T-cell (primary cell): ENCODE measurements around the gene ZNF341. TPM values are rescaled to one million over a fixed set of nuclear protein-coding genes. Genes with fewer than 3 reads are reported as not detected.
A peak's percentile ranks its signal among the peaks of the same experiment; 100 is the strongest.

Experiments
- ATAC-seq, 4 experiments: fragments of 200-7000 bp in 3 of 4; fragments of 150-1000 bp in 1 of 4; cut with Tn5 transposase; replicated peaks in 1 of 4; 1 replicate in 3 of 4; 2 replicates in 1 of 4; pipeline ENCODE4 v1.10.0; 2021; ENCODE audit warnings: moderate library complexity in 3 of 4, mild to moderate bottlenecking in 2 of 4, moderate number of reproducible peaks in 1 of 4
- CTCF ChIA-PET, 2 donors: fragments of 300-600 bp; sonication (Branson Sonifier 250); formaldehyde crosslinking; loops; one replicate each; lab custom pipeline; 2022; ENCODE audit warnings: antibody characterized with exemption in 2 of 2; lab: Charles Lee
- POLR2A ChIA-PET, 2 donors: fragments of 300-600 bp; sonication (Branson Sonifier 250); formaldehyde crosslinking; loops; one replicate each; lab custom pipeline; 2022; ENCODE audit warnings: antibody characterized with exemption in 2 of 2; lab: Charles Lee
- DNase-seq, 35 experiments: peaks; one replicate each; pipeline versions ENCODE4 v3.0.0 to v3.0.0-alpha.2; 2013 to 2023
- H3K27ac ChIP-seq: one replicate; pipeline ENCODE4 v1.5.1; 2013; ENCODE audit warnings: low read length
- H3K27me3 ChIP-seq, 2 experiments: replicated peaks in 1 of 2; 1 replicate in 1 of 2; 2 replicates in 1 of 2; pipeline versions ENCODE4 v1.6.1 to v1.7.0; 2013; ENCODE audit warnings: low read length in 1 of 2, mixed read lengths in 1 of 2; ENCODE audit not compliant: control insufficient read depth in 2 of 2, insufficient read depth in 2 of 2; ENCODE audit errors: extremely low read depth in 1 of 2
- H3K36me3 ChIP-seq, 2 donors: 1 replicate in 1 of 2; 2 replicates in 1 of 2; pipeline versions ENCODE4 v1.6.1 to v1.7.0; 2013; ENCODE audit warnings: low read length in 1 of 2; ENCODE audit not compliant: control insufficient read depth in 2 of 2, insufficient read depth in 1 of 2; ENCODE audit errors: extremely low read depth in 1 of 2
- H3K4me1 ChIP-seq, 2 experiments: 1 replicate in 1 of 2; 2 replicates in 1 of 2; pipeline versions ENCODE4 v1.6.1 to v1.7.0; 2013; ENCODE audit warnings: low read length in 2 of 2, mixed read lengths in 1 of 2; ENCODE audit not compliant: insufficient read depth in 2 of 2, control insufficient read depth in 1 of 2; ENCODE audit errors: extremely low read depth in 1 of 2
- H3K4me3 ChIP-seq, 2 donors: 1 replicate in 1 of 2; 2 replicates in 1 of 2; pipeline versions ENCODE4 v1.5.1 to v1.7.0; 2013; ENCODE audit warnings: mild to moderate bottlenecking in 2 of 2, low read length in 1 of 2, moderate library complexity in 1 of 2; ENCODE audit not compliant: control insufficient read depth in 1 of 2; ENCODE audit errors: extremely low read depth in 1 of 2
- H3K9me3 ChIP-seq: 2 replicates; pipeline ENCODE4 v1.7.0; 2013
- H3K27ac Mint-ChIP-seq, 2 donors: one replicate each; pipeline ENCODE4 v1.8.0; 2020 to 2021; ENCODE audit warnings: mild to moderate bottlenecking in 2 of 2, mixed read lengths in 2 of 2
- H3K27me3 Mint-ChIP-seq, 2 donors: one replicate each; pipeline ENCODE4 v1.8.0; 2021 to 2022; ENCODE audit warnings: mixed read lengths in 2 of 2
- H3K36me3 Mint-ChIP-seq: one replicate; pipeline ENCODE4 v1.8.0; 2021; ENCODE audit warnings: mixed read lengths
- H3K4me1 Mint-ChIP-seq, 3 donors: one replicate each; pipeline ENCODE4 v1.8.0; 2020 to 2022; ENCODE audit warnings: mixed read lengths in 3 of 3, mild to moderate bottlenecking in 1 of 3
- H3K4me3 Mint-ChIP-seq, 3 donors: one replicate each; pipeline ENCODE4 v1.8.0; 2020 to 2022; ENCODE audit warnings: mild to moderate bottlenecking in 3 of 3, mixed read lengths in 3 of 3, moderate library complexity in 3 of 3
- H3K9me3 Mint-ChIP-seq, 3 donors: one replicate each; pipeline ENCODE4 v1.8.0; 2020 to 2022; ENCODE audit warnings: mixed read lengths in 3 of 3
- WGBS: methylation state at CpG from one replicate; pipeline ENCODE4 v1.1.5; 2013; ENCODE audit warnings: missing lambda C conversion rate; ENCODE audit not compliant: insufficient coverage; 5-methylcytosine and 5-hydroxymethylcytosine counted together
- total RNA-seq, 35 experiments: library from RNA in 6 of 35; stranded (reverse) in 6 of 35; fragments of 120-200 nt in 1 of 35; gene quantifications; one replicate each; pipeline versions ENCODE4 v1.2.1 to v1.2.4 and lab custom pipeline; 2013 to 2026

ZNF341 gene
- total RNA-seq, 5 donors from 2014 or later (not counting 1 experiment from before 2014, with no cell fraction given): 4.0 to 6.1 (median 5.6) TPM

DNA sequence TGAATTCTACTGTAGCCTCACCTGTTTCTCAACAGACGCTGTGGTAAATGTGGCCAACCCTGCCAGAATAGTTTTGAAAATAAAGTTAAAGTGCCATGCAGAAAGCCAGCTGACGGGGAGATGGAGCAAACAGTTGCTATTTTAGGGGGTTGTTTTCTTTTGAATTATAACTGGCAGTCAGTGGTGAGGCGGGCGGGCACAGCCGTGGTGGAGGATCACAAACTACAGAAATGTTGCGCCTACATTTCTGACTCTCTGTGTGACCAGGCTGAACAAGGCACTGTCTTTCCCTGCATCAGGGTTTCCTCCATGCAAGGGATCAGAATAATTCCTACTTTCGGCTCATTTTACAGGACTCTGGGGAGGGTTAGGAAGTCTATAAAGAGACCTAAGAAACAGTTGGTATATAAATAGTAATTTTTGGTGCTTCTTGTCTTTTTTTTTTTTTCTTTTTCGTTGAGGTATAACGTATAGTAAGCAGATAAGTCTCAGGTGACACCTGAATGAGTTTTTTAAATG, 96.6 kb downstream of the ZNF341 start:
- no peak for DNase-seq
- ChIA-PET POLR2A (interaction anchor here in 1 of 2 donors (0.6 to 0.8 kb wide), 2 partner anchors 8 to 297 kb away, joined by 3 read pairs; no protein-coding TSS in a partner anchor), CTCF (no interaction called here)
- H3K27me3 ChIP-seq: no peaks in the 10 kb centered on the region
- peak overlapping the region in 1 of 2 donors; percentile 68 for H3K27ac Mint-ChIP-seq
- H3K9me3 ChIP-seq: no peaks in the 10 kb centered on the region
- 92% methylated on average over 7 of the region's 9 CpGs for WGBS
- H3K36me3 Mint-ChIP-seq: peaks cover 32% of the 10 kb centered on the region
- no peaks in the 10 kb centered on the region for H3K9me3 Mint-ChIP-seq
- H3K4me1 ChIP-seq: peaks cover 4 to 37% of the 10 kb centered on the region in 2 experiments
- H3K4me3 Mint-ChIP-seq: no peak overlapping the region
- H3K27ac ChIP-seq: no peak overlapping the region
- peaks cover 0 to 5% of the 10 kb centered on the region in 2 donors for H3K36me3 ChIP-seq
- ATAC-seq: no peak
- no peak overlapping the region for H3K4me3 ChIP-seq
- H3K27me3 Mint-ChIP-seq: no peaks in the 10 kb centered on the region
- H3K4me1 Mint-ChIP-seq: peaks cover 79 to 85% (median 82%) of the 10 kb centered on the region in 3 donors

GRCh38 chr20:33828967-33829560, 97.3 kb downstream of the ZNF341 start:
- Histone ChIP-seq H3K27ac (no peak overlapping the region), H3K4me1 (peaks cover 4 to 36% of the 10 kb centered on the region in 2 experiments), H3K36me3 (peaks cover 0 to 2% of the 10 kb centered on the region in 2 donors), H3K4me3 (no peak overlapping the region), H3K9me3 (no peaks in the 10 kb centered on the region), H3K27me3 (no peaks in the 10 kb centered on the region)
- Mint-ChIP-seq H3K36me3 (peaks cover 36% of the 10 kb centered on the region), H3K27me3 (no peaks in the 10 kb centered on the region), H3K4me3 (no peak overlapping the region), H3K27ac (peak overlapping the region; percentile 11 to 64), H3K4me1 (peaks cover 83 to 86% (median 86%) of the 10 kb centered on the region in 3 donors), H3K9me3 (no peaks in the 10 kb centered on the region)
- POLR2A ChIA-PET: interaction anchor here in 1 of 2 donors (0.6 kb wide), 1 partner anchor 76 kb away, joined by 3 read pairs; no protein-coding TSS in a partner anchor
- CTCF ChIA-PET: no interaction called here
- DNase-seq (no peak), ATAC-seq (no peak)
- no CpG with 5 or more reads among the region's 3 CpGs for WGBS

- H3K36me3 ChIP-seq: peaks cover 0 to 2% of the 10 kb centered on the region in 2 donors
- no peaks in the 10 kb centered on the region for H3K27me3 Mint-ChIP-seq
- H3K27ac ChIP-seq: no peak overlapping the region
- H3K4me1 ChIP-seq: peaks cover 4 to 33% of the 10 kb centered on the region in 2 experiments
- no peaks in the 10 kb centered on the region for H3K9me3 Mint-ChIP-seq
- no peaks in the 10 kb centered on the region for H3K27me3 ChIP-seq
- H3K4me3 Mint-ChIP-seq: no peak overlapping the region
- no peak for ATAC-seq
- WGBS: no CpG with 5 or more reads among the region's 3 CpGs
- ChIA-PET CTCF (no interaction called here), POLR2A (interaction anchor here in 1 of 2 donors (0.6 kb wide), 1 partner anchor 76 kb away, joined by 3 read pairs; no protein-coding TSS in a partner anchor)
- no peak overlapping the region for H3K4me3 ChIP-seq
- peaks cover 79 to 86% (median 82%) of the 10 kb centered on the region in 3 donors for H3K4me1 Mint-ChIP-seq
- H3K27ac Mint-ChIP-seq: peak overlapping the region in 1 of 2 donors; percentile 23
- no peaks in the 10 kb centered on the region for H3K9me3 ChIP-seq
- peaks cover 31% of the 10 kb centered on the region for H3K36me3 Mint-ChIP-seq
- DNase-seq: no peak
Measured at GRCh38 chr20:33829636-33830035, 97.8 kb downstream of the ZNF341 start.

DNA sequence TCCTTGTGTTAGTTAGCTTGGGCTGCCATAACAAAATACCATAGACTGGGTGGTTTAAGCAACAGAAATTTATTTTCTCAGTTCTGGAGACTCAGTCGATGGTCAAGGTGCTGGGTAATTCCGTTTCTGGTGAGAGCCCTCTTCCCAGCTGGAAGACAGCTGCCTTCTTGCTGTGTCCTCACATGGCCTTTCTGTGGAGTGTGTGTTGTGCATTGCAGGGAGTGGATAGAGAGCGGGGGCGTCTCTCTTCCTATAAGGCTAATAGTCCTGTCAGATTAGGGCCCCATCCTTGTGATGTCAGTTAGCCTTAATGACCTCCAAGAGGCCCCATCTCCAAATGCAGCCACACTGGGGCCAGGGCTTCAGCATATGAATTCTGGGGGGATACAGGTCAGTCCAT, 98.6 kb downstream of the ZNF341 start:
- H3K27ac Mint-ChIP-seq: no peak overlapping the region
- no peaks in the 10 kb centered on the region for H3K9me3 Mint-ChIP-seq
- Histone ChIP-seq H3K27me3 (no peaks in the 10 kb centered on the region), H3K27ac (no peak overlapping the region), H3K9me3 (no peaks in the 10 kb centered on the region), H3K36me3 (peaks cover 0 to 2% of the 10 kb centered on the region in 2 donors), H3K4me1 (peaks cover 4 to 30% of the 10 kb centered on the region in 2 experiments), H3K4me3 (no peak overlapping the region)
- CTCF ChIA-PET: interaction anchor here (0.6 to 0.7 kb wide), 2 partner anchors 270 to 395 kb away, joined by 3 to 4 read pairs; no protein-coding TSS in a partner anchor
- H3K4me3 Mint-ChIP-seq: no peak overlapping the region
- H3K27me3 Mint-ChIP-seq: no peaks in the 10 kb centered on the region
- H3K36me3 Mint-ChIP-seq: peaks cover 35% of the 10 kb centered on the region
- POLR2A ChIA-PET: interaction anchor here (0.7 kb wide), 2 partner anchors 11 to 608 kb away, joined by 3 to 5 read pairs; no protein-coding TSS in a partner anchor
- DNase-seq (no peak), ATAC-seq (no peak)
- WGBS: 94% methylated on average over 2 of the region's 4 CpGs
- peaks cover 77 to 86% (median 80%) of the 10 kb centered on the region in 3 donors for H3K4me1 Mint-ChIP-seq

DNA sequence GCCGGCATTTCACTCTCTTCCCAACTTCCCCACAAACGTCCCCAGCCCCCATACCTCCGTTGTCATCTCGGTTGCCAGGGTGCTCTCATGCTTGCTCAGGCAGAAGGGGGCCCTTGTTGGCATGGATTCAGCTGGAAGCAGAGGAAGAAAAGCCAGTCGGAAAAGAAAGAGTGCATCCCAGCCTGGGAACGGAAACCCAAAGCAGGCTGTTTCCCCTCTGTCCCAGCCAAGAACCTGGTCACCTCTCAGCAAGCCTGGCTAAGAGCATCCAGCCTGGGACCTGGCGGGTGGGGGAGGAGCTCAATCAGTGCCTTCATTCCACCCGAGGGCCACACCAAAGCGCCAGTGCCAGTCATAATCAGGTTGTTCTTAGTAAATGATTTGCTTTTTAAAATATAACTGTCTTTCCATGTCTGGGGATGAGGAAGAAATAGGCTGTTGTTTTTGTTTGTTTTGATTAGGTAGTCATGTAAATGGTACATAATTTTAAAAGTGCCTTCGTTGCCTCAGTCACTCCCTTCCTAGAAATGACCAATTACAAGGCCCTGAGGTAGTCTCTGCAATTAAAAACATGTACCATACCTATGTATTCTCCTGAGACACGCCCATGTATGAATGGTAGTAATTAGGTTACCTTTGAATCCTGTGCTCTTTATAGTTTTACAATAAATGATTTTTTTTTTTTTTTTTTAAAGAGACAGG, 100.5 kb downstream of the ZNF341 start:
- H3K27ac Mint-ChIP-seq: peak overlapping the region in 1 of 2 donors; percentile 18
- no peaks in the 10 kb centered on the region for H3K27me3 ChIP-seq
- H3K4me1 ChIP-seq: peaks cover 7 to 27% of the 10 kb centered on the region in 2 experiments
- POLR2A ChIA-PET: interaction anchor here in 1 of 2 donors (0.6 kb wide), 1 partner anchor 12 kb away, joined by 5 read pairs; no protein-coding TSS in a partner anchor
- no peaks in the 10 kb centered on the region for H3K9me3 ChIP-seq
- H3K36me3 Mint-ChIP-seq: peaks cover 39% of the 10 kb centered on the region
- H3K27ac ChIP-seq: no peak overlapping the region
- no peaks in the 10 kb centered on the region for H3K9me3 Mint-ChIP-seq
- peaks cover 0 to 6% of the 10 kb centered on the region in 2 donors for H3K36me3 ChIP-seq
- DNase-seq: no peak
- H3K4me1 Mint-ChIP-seq: peaks cover 76 to 86% (median 80%) of the 10 kb centered on the region in 3 donors
- ATAC-seq: no peak
- H3K4me3 Mint-ChIP-seq: no peak overlapping the region
- 95% methylated on average over 6 of the region's 11 CpGs for WGBS
- H3K27me3 Mint-ChIP-seq: no peaks in the 10 kb centered on the region
- H3K4me3 ChIP-seq: no peak overlapping the region
- CTCF ChIA-PET: interaction anchor here (0.6 kb wide), 3 partner anchors 15 to 290 kb away, joined by 3 to 4 read pairs (median 4); no protein-coding TSS in a partner anchor

- Mint-ChIP-seq H3K4me3 (no peak overlapping the region), H3K9me3 (no peaks in the 10 kb centered on the region), H3K36me3 (peaks cover 39% of the 10 kb centered on the region), H3K27me3 (no peaks in the 10 kb centered on the region), H3K4me1 (peaks cover 76 to 86% (median 80%) of the 10 kb centered on the region in 3 donors), H3K27ac (no peak overlapping the region)
- ATAC-seq (no peak), DNase-seq (no peak)
- H3K27me3 ChIP-seq: no peaks in the 10 kb centered on the region
- WGBS: 100% methylated on average over 1 of the region's 1 CpG
- H3K4me1 ChIP-seq: peaks cover 9 to 27% of the 10 kb centered on the region in 2 experiments
- ChIA-PET POLR2A (interaction anchor here in 1 of 2 donors (0.6 kb wide), 1 partner anchor 14 kb away, joined by 5 read pairs; no protein-coding TSS in a partner anchor), CTCF (interaction anchor here in 1 of 2 donors (0.6 kb wide), 2 partner anchors 14 to 172 kb away, joined by 4 read pairs; no protein-coding TSS in a partner anchor)
- H3K4me3 ChIP-seq: no peak overlapping the region
- H3K9me3 ChIP-seq: no peaks in the 10 kb centered on the region
- H3K36me3 ChIP-seq: peaks cover 0 to 6% of the 10 kb centered on the region in 2 donors
- no peak overlapping the region for H3K27ac ChIP-seq
Measured at GRCh38 chr20:33833333-33833732, 101.5 kb downstream of the ZNF341 start.
